ENCODE measurements around the gene RSRP1. TPM values are rescaled to one million over a fixed set of nuclear protein-coding genes. Genes with fewer than 3 reads are reported as not detected.
"Not testable (repeated sequence)": the region's sequence is repeated elsewhere in the genome, so short reads cannot be mapped to it uniquely, and the experiment has no call there.

The RSRP1 gene
- total RNA-seq, 1 donor from 2014 or later: 222 TPM

DNA sequence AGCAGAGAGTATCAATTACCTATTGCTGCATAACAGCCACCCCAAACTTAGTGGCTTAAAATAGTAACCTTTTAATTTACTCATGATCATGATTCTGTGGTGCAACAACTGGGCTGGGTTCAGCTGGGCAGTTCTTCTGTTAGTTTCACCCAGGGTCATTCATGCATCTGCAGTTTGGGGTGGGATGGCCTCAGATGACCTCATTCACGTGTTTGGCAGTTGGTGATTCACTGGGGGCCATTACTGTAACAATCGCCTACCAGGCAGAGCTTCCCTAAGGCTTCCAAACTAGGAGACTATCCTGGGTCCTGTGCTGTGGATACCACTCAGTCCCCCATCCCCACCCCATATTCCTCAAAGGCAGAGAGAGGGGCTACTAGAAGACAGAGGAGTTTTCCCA, 31.1 kb upstream of the RSRP1 start:
- CTCF ChIA-PET; DNase-seq; POLR2A ChIA-PET; H3K27ac Mint-ChIP-seq; H3K27me3 Mint-ChIP-seq; H3K4me1 Mint-ChIP-seq; intact Hi-C loops (cut with micrococcal nuclease); H3K36me3 Mint-ChIP-seq (ENCODE audit: low read depth); H3K9me3 Mint-ChIP-seq; ATAC-seq (ENCODE audit: low read depth); H3K4me3 Mint-ChIP-seq: not testable (repeated sequence)

GRCh38 chr1:25277295-25277694, 30.0 kb upstream of the RSRP1 start:
- CTCF ChIA-PET; intact Hi-C loops (cut with micrococcal nuclease); H3K4me3 Mint-ChIP-seq; H3K4me1 Mint-ChIP-seq; DNase-seq; H3K27me3 Mint-ChIP-seq; H3K9me3 Mint-ChIP-seq; POLR2A ChIA-PET; H3K27ac Mint-ChIP-seq; H3K36me3 Mint-ChIP-seq (ENCODE audit: low read depth); ATAC-seq (ENCODE audit: low read depth): not testable (repeated sequence)

GRCh38 chr1:25275648-25276047, 28.4 kb upstream of the RSRP1 start:
- H3K4me1 Mint-ChIP-seq; H3K27ac Mint-ChIP-seq; DNase-seq; H3K9me3 Mint-ChIP-seq; ATAC-seq (ENCODE audit: low read depth); H3K4me3 Mint-ChIP-seq; intact Hi-C loops (cut with micrococcal nuclease); H3K27me3 Mint-ChIP-seq; POLR2A ChIA-PET; H3K36me3 Mint-ChIP-seq (ENCODE audit: low read depth); CTCF ChIA-PET: not testable (repeated sequence)

GRCh38 chr1:25272238-25272637, 25.0 kb upstream of the RSRP1 start, which contains the start of gene RHD:
Gene RHD, plus strand, starts transcription at chr1:25272509. Its CDS starts 39 bp downstream, at chr1:25272548.
- CTCF ChIA-PET; H3K36me3 Mint-ChIP-seq (ENCODE audit: low read depth); ATAC-seq (ENCODE audit: low read depth); H3K9me3 Mint-ChIP-seq; H3K27me3 Mint-ChIP-seq; H3K4me1 Mint-ChIP-seq; H3K4me3 Mint-ChIP-seq; H3K27ac Mint-ChIP-seq; DNase-seq; intact Hi-C loops (cut with micrococcal nuclease); POLR2A ChIA-PET: not testable (repeated sequence)

GRCh38 chr1:25268143-25268760, 21.0 kb upstream of the RSRP1 start:
- ATAC-seq (ENCODE audit: low read depth); H3K27me3 Mint-ChIP-seq; DNase-seq; CTCF ChIA-PET; H3K9me3 Mint-ChIP-seq; H3K36me3 Mint-ChIP-seq (ENCODE audit: low read depth): not testable (repeated sequence)
- Mint-ChIP-seq H3K4me1 (peaks cover 13% of the 10 kb centered on the region), H3K4me3 (peak overlapping the region; percentile 84), H3K27ac (peak overlapping the region; percentile 82)
- intact Hi-C loops (cut with micrococcal nuclease): loop anchor here (1.0 kb wide), 1 partner anchor 21 kb away; the partner anchor contains the start of gene RSRP1
- POLR2A ChIA-PET: interaction anchor here (0.7 to 1.5 kb wide), 4 partner anchors 21 to 1924 kb away, joined by 3 to 16 read pairs (median 5); partner anchors contain the start of genes HNRNPR, RSRP1 and SYF2

DNA sequence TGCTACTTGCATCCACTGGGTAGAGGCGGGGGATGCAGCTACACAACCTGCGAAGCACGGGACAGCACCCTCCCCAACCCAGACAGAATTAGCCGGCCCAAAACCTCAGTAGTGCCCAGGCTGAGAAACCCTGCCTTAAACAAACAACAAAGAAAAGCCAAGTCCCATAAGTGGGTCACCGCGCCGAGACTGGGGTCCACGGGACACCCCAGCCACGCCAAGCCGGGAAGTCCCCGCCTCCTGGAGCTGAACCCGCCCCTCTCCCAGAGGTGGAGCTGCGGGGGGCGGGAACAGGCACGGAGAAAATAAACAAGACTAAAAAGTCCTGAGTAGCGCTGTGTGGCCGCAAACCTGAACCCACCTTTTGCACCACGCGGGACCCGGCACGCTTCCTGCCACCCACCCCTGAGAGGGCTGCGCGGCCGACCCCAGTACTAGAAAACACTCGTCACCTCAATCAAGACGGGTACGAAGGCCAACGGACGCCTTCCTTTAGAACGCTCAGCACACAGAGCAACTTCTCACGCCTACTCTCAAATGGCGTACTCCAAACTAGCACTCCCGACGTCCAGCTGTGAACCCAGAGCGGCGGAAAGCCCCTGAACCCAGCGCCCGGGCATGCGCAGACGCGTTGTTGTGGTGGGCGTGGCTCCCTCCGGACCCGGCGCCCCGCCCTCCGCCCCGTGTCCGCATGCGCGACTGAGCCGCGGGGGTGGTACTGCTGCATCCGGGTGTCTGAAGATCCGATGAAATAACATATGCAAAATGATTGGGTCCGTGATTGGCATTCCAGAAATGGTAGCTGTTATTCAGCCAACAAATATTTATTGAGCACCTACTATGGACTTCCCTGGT, 20.3 kb upstream of the RSRP1 start:
- intact Hi-C loops (cut with micrococcal nuclease): loop anchor here (1.0 kb wide), 1 partner anchor 20 kb away; the partner anchor contains the start of gene RSRP1
- H3K27me3 Mint-ChIP-seq, H3K9me3 Mint-ChIP-seq, CTCF ChIA-PET: not testable (repeated sequence)
- POLR2A ChIA-PET: interaction anchor here (0.7 to 1.5 kb wide), 4 partner anchors 20 to 1923 kb away, joined by 3 to 16 read pairs (median 5); partner anchors contain the start of genes HNRNPR, RSRP1 and SYF2
- ATAC-seq (ENCODE audit: low read depth) (peak; percentile 82), DNase-seq (peak; percentile 84)
- H3K27ac Mint-ChIP-seq: peak overlapping the region; percentile 82
- peaks cover 17% of the 10 kb centered on the region for H3K36me3 Mint-ChIP-seq (ENCODE audit: low read depth)
- H3K4me3 Mint-ChIP-seq: peak overlapping the region; percentile 84
- peaks cover 13% of the 10 kb centered on the region for H3K4me1 Mint-ChIP-seq

DNA sequence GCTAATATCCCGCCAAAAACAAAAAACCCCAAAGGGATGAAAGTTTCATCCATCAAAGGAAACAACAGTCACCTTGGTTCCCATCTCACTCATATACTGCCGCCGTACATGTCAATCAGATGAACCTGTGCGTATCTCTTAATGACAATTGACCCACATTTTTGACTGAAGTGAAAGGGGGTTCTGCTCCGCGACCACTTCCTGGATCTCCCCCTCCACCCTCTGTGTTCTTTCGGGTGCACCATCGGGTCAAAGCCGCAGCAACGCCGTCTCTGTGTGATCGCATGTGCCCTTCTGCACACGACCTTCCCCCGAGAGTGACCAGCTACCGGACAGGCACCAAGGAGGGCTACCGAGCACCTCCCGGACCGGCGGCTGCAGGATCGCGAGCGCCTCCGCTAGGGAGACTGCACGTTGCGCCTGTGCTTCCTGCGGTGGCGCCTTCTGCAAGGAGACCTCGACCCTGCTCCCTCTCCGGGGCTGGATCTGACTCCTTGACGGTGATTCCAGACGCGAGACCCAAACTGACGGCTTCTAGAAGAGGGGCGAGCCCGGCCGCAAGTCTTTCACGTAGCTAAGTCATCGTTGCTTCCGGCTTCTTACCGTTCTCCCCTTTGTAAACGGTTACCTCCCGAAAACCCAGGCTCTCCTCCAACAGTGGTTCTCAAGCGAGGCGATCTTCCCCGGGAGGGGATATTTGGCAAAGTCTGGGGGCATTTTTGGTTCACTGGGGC, 19.5 kb upstream of the RSRP1 start:
- POLR2A ChIA-PET; DNase-seq; CTCF ChIA-PET; H3K9me3 Mint-ChIP-seq; H3K27me3 Mint-ChIP-seq; intact Hi-C loops (cut with micrococcal nuclease): not testable (repeated sequence)
- peak; percentile 16 for ATAC-seq (ENCODE audit: low read depth)
- Mint-ChIP-seq H3K4me1 (peaks cover 13% of the 10 kb centered on the region), H3K4me3 (peak overlapping the region; percentile 92), H3K36me3 (ENCODE audit: low read depth) (peaks cover 22% of the 10 kb centered on the region), H3K27ac (peak overlapping the region; percentile 87)

DNA sequence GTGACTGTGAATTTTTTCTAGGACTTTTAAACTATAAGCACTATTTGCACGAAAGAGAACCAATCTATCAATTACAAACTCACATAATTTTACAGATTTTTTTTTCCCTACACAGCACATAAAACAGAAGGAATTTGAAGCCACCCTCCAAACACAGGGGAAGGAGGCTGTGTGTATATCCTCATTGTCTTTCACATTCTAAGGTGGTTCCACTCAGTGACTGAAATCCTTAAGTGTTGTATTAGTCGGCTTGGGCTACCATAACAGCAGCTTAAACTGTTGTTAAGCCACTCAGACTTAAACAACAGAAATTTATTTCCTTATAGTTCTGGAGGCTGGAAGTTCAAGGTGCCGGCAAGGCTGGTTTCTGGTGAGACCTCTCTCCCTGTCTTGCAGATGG, 13.1 kb upstream of the RSRP1 start:
- H3K9me3 Mint-ChIP-seq; H3K27ac Mint-ChIP-seq; CTCF ChIA-PET; intact Hi-C loops (cut with micrococcal nuclease); ATAC-seq (ENCODE audit: low read depth); DNase-seq; H3K27me3 Mint-ChIP-seq; POLR2A ChIA-PET; H3K4me3 Mint-ChIP-seq: not testable (repeated sequence)
- H3K36me3 Mint-ChIP-seq (ENCODE audit: low read depth): peaks cover 18% of the 10 kb centered on the region
- H3K4me1 Mint-ChIP-seq: peaks cover 12% of the 10 kb centered on the region

GRCh38 chr1:25259813-25260212, 12.6 kb upstream of the RSRP1 start:
- intact Hi-C loops (cut with micrococcal nuclease); ATAC-seq (ENCODE audit: low read depth); H3K9me3 Mint-ChIP-seq; CTCF ChIA-PET; H3K27ac Mint-ChIP-seq; DNase-seq; H3K4me3 Mint-ChIP-seq; POLR2A ChIA-PET; H3K27me3 Mint-ChIP-seq: not testable (repeated sequence)
- Mint-ChIP-seq H3K4me1 (peaks cover 12% of the 10 kb centered on the region), H3K36me3 (ENCODE audit: low read depth) (peaks cover 18% of the 10 kb centered on the region)
